ENCODE measurements around the gene WDR77. TPM values are rescaled to one million over a fixed set of nuclear protein-coding genes. Genes with fewer than 3 reads are reported as not detected.

WDR77 gene
- total RNA-seq, 1 experiment from 2014 or later, result 64.5 TPM

- Mint-ChIP-seq H3K4me3 (no peak overlapping the region), H3K9me3 (no peaks in the 10 kb centered on the region), H3K4me1 (peaks cover 17% of the 10 kb centered on the region), H3K27ac (no peak overlapping the region), H3K27me3 (ENCODE audit: low read depth) (no peaks in the 10 kb centered on the region), H3K36me3 (peaks cover 22% of the 10 kb centered on the region)
- ChIA-PET CTCF (no interaction called here), POLR2A (no interaction called here)
- DNase-seq (ENCODE audit: low spot score), result no peak
- ATAC-seq, result no peak
- no peak for TF ChIP-seq CBFB (CRISPR knock-in tag; IDR thresholded peaks at IDR 0.05; ENCODE audit: low read depth)
- no peak for TF ChIP-seq HMGA2 (CRISPR knock-in tag; IDR thresholded peaks at IDR 0.05)
- no peak for TF ChIP-seq CREB1 (CRISPR knock-in tag; IDR thresholded peaks at IDR 0.05)
- no peak for TF ChIP-seq EMX1 (CRISPR knock-in tag; IDR thresholded peaks at IDR 0.05)
- no peak for TF ChIP-seq E2F1 (CRISPR knock-in tag; IDR thresholded peaks at IDR 0.05)
- TF ChIP-seq ATF1 (CRISPR knock-in tag; IDR thresholded peaks at IDR 0.05), result no peak
- TF ChIP-seq PRDM15 (CRISPR knock-in tag; IDR thresholded peaks at IDR 0.05), result no peak
- TF ChIP-seq NR2C2 (CRISPR knock-in tag; IDR thresholded peaks at IDR 0.05), result no peak
- no peak for TF ChIP-seq ZNF532 (CRISPR knock-in tag; IDR thresholded peaks at IDR 0.05; ENCODE audit: borderline replicate concordance)
- TF ChIP-seq PREB (CRISPR knock-in tag; IDR thresholded peaks at IDR 0.05; ENCODE audit: borderline replicate concordance), result no peak
- TF ChIP-seq CDX4 (CRISPR knock-in tag; IDR thresholded peaks at IDR 0.05; ENCODE audit: borderline replicate concordance), result no peak
- no peak for TF ChIP-seq ZNF121 (CRISPR knock-in tag; IDR thresholded peaks at IDR 0.05)
- TF ChIP-seq TEAD1 (CRISPR knock-in tag; IDR thresholded peaks at IDR 0.05), result no peak
- no peak for TF ChIP-seq ZNF263 (CRISPR knock-in tag; IDR thresholded peaks at IDR 0.05; ENCODE audit: low read depth)
- no peak for TF ChIP-seq TEAD4 (CRISPR knock-in tag; IDR thresholded peaks at IDR 0.05)
- no peak for TF ChIP-seq ZNF281 (CRISPR knock-in tag; IDR thresholded peaks at IDR 0.05)
- TF ChIP-seq SMAD3 (CRISPR knock-in tag; IDR thresholded peaks at IDR 0.05; ENCODE audit: borderline replicate concordance), result no peak
- no peak for TF ChIP-seq STAT6 (CRISPR knock-in tag; conservative IDR thresholded peaks at IDR 0.05; ENCODE audit: low read depth)
- no peak for TF ChIP-seq USF1 (CRISPR knock-in tag; IDR thresholded peaks at IDR 0.05)
Measured at GRCh38 chr1:111453706-111454105, 4.7 kb upstream of the WDR77 start.

Data from WTC11 (cell line).